Epidermal melanocyte (primary cell): ENCODE measurements around the gene DEFB129.
A peak's percentile ranks its signal among the peaks of the same experiment; 100 is the strongest.
"Not testable (repeated sequence)": the region's sequence is repeated elsewhere in the genome, so short reads cannot be mapped to it uniquely, and the experiment has no call there.

Experiments
- DNase-seq: peaks from one replicate; pipeline ENCODE4 v3.0.0; 2011; ENCODE audit warnings: low spot score; ENCODE audit not compliant: insufficient read length

The DEFB129 gene

DNA sequence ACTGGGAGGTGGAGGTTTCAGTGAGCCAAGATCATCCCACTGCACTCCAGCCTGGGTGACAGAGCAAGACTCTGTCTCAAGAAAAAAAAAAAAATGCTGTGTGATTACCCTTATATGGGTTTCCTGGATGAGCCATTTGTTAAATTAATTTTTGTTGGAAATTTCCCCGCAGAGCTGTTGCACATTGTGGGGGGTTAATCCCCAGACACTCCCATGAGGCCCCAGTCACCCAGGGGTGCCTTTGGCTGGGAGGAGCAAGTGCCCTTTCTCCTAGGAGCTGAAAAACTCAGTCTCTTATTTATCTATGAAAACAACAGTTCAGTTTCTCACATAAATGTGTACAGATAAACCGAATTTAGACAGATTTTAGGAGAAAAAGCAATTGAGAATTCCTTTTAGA, 25.7 kb downstream of the DEFB129 start:
- no peak for DNase-seq

DNA sequence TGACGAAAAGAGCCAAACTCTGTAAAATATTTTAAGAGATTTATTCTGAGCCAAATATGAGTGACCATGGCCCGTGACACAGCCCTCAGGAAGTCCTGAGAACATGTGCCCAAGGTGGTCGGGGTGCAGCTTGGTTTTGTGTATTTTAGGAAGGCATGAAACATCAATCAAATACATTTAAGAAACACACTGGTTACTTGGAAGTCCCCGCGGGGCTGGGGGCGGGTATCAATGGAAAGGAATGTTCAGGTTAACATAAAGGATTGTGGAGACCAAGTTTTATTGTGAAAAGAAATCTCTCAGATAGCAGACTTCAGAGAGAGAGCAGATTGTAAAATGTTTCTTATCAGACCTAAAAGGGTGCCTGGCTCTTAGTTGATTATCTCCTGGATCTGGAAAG, 26.4 kb downstream of the DEFB129 start:
- not testable (repeated sequence) for DNase-seq

- DNase-seq = no peak
Measured at GRCh38 chr20:257419-257818, 30.4 kb downstream of the DEFB129 start, which contains the start of gene DEFB132. Gene DEFB132, plus strand, starts transcription at chr20:257724. Its CDS starts 55 bp downstream, at chr20:257779.

- no peak for DNase-seq
Measured at GRCh38 chr20:258269-258858, 31.3 kb downstream of the DEFB129 start.

DNA sequence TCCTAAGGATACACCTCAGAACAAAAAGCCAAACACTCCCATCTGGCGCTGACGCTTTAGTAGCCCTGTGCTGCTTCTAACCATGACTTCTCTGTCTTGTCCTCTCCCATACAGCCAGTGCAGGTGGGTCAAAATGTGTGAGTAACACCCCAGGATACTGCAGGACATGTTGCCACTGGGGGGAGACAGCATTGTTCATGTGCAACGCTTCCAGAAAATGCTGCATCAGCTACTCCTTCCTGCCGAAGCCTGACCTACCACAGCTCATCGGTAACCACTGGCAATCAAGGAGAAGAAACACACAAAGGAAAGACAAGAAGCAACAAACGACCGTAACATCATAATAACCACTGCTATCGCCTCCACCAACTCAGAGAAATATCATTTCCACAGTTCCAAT, 31.9 kb downstream of the DEFB129 start:
- no peak for DNase-seq

DNA sequence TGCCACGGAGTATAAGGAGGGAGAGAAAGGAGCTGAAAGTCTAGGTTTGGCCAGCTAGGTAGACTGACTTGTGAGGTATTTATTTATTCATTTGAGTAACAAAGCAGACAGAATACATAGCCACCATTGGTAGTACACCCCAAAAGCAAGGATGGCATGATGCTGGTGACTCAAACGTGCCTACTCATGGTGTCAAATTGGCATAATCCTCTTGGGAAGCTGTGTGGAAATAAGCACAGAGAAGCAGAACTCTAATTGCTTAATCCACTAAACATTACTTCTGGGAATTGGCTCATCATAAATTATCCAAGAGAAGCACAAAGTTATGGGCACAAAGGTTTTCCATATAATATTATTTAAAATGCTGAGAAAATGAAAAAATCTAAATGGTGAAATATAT, 32.9 kb downstream of the DEFB129 start:
- no peak for DNase-seq

- DNase-seq = no peak
Measured at GRCh38 chr20:263701-264100, 36.6 kb downstream of the DEFB129 start.

DNA sequence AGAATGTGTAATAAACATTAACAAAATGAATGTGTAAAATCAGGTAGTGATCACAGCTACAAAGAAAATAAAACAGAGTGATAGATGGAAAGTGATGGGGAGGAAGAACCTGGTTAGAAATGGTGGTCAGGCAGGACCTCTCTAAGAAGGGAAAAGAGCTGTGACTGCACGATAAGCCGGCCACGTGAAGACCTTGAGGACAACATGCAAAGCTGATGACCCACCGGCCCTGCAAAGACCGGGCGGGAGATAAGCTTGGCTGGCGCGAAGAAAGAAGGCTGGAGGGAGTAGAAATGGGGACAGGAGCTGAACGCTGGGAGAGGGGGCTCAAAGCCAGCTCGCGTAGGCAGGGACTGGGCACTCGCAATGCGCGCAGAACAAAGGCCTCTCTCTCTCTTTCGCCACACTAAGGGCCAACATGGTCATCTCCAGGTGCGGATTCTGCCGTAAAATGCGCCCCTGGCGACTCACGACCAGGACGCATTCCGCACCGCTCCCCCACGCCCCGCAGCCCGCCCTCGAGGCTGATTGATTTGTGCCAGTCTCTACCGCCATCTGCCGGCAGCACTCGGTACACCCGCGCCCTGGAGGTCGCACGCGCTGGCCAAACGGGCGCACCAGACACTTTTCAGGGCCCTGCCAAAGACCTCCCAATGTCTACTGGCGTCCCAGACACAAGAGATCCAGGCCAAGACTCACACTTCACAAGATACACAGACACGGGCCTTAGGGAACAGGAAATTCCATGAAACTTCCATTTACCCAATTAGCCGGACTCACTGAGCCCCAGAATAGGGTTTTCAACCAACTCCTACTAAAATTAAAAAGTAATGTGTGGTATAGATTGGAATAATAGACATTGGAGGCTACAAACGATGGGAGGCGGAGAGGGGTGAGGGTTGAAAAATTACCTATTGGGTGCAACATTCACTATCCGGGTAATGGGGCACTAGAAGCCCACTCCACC, 39.8 kb downstream of the DEFB129 start:
- peak; percentile 78 for DNase-seq

DNA sequence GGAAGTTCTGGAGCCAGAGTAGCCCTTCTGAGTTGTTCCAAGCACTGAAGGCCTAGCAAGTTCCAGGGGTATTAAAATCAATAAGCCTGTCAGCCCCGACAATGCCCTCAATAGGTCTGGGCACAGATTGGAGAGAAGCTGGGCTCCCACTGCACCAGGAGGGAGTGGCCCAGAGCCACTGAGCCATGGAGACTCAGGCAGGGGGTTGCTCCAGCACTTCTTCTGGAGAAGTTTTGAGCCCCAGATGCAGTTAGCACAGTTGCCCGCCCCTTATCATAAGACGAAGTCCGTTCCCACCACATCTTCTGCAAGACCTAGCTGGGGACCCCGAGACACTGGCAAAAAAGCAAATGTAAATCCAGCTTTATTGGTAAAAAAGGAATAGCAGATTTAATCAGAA, 43.5 kb downstream of the DEFB129 start:
- no peak for DNase-seq

DNA sequence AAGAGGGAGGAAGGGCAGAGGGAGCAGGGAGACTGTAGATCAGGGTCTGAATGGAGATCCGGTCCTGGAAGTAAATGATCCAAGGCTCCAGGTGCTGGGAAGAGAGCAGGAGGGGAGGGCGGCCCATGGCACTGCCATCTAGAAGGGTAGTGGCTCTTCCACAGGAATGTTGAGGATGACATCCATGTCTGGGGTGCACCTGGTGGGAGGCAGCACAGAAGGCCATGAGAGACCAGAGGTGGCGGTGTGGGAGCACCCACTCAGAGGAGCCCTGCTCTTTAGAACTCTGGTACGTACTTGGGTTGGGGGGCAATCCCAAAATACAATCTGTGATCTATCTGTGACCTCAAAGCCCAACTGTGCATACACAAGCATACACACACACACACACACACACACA, 44.0 kb downstream of the DEFB129 start:
- DNase-seq = no peak

- no peak for DNase-seq
Measured at GRCh38 chr20:271528-271927, 44.5 kb downstream of the DEFB129 start.

DNA sequence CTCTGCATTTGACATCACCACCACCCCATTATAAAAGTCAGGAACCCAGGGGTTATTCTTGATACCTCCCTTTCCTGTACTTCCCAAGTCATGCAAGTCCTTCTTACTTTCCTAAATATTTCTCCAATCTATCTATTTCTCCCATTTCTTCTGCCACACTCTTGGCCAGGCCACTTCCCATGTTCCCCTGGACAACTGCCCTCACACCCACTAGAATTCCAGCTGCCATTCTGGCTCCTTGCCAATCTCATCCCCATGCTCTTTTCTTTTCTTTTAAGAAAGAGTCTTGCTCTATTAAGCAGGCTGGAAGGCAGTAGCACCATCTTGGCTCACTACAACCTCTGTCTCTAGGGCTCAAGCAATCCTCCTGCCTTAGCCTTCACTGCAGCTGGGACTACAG, 45.7 kb downstream of the DEFB129 start:
- no peak for DNase-seq

DNA sequence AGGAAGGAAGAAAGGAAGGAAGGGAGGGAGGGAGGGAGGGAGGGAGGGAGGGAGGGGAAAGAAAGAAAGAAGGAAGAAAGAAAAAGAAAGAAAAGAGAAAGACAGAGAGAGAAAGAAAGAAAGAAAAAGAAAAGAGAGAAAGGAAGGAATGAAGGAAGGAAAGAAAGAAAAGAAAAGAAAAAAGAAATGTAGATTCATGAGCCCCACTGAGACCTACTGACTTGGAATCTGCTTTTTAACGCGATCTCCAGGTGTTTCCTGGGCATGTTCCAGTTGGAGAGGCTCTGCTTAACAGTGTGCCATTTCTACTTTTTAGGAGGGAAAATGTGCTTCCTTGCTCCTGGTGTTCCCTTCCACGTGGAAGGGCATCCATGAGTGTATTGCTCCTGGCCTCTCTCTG, 46.8 kb downstream of the DEFB129 start:
- DNase-seq = no peak

GRCh38 chr20:275791-276190, 48.7 kb downstream of the DEFB129 start:
- DNase-seq = no peak

DNA sequence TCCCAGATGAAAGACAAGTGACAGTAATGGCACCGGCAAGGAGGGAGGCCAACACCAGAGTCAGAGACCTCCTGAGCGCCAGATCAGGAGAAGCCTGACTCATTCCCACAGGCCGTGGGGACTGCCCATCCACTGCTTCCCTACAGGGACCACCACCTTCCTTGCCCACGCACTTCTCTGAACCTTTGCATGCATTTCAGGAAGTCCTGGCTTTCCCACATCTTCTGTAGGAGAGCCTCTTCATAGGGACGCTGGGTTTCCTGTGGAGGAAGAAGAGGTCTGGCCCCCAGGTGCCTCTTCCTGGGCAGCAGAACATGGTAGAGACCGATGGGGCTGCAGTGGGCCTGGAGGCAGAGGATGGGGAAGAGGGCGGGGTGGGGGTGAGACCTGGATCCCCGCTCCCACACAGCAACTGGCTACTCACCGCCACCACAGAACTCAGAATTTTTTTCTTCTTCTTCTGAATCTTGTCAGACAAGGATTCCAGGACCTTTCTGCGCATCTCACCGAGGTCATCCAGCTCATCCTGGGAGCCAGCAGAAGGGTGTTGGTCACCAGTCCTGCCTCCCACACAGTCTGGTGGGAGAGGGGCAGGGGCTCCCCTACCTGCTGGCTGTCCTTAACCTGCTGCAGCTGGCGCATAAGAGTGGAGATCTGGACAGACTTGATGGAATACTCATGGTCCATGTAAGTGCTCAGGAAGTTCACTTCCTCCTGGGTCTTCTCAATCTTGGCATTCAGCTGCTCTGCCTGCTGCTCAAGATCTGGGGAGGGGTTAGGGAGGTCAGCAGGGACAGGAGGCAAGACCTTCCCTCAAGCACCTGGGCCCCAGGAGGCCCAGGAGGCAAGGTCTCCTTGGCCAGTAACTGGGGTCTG, 49.8 kb downstream of the DEFB129 start:
- DNase-seq = no peak

GRCh38 chr20:277496-277781, 50.4 kb downstream of the DEFB129 start:
- DNase-seq = no peak

GRCh38 chr20:278181-278580, 51.1 kb downstream of the DEFB129 start:
- DNase-seq = no peak

- DNase-seq = no peak
Measured at GRCh38 chr20:278607-279571, 51.8 kb downstream of the DEFB129 start.
